B cell (primary cell): ENCODE results near the gene SDK2. TPM values are rescaled to one million over a fixed set of nuclear protein-coding genes. Genes with fewer than 3 reads are reported as not detected.

Experiments
- ATAC-seq: fragments of 200-7000 bp; cut with Tn5 transposase; one replicate; pipeline ENCODE4 v1.10.0; 2021; ENCODE audit warnings: low read depth, mild to moderate bottlenecking, moderate number of reproducible peaks, moderate library complexity
- CTCF ChIA-PET: fragments of 350-600 bp; sonication (Branson Sonifier 250); formaldehyde crosslinking; loops from one replicate; lab custom pipeline; 2021; ENCODE audit warnings: antibody characterized with exemption, inconsistent platforms; lab: Charles Lee
- POLR2A ChIA-PET: fragments of 350-600 bp; sonication (Branson Sonifier 250); formaldehyde crosslinking; loops from one replicate; lab custom pipeline; 2021; ENCODE audit warnings: antibody characterized with exemption; lab: Charles Lee
- DNase-seq: peaks from one replicate; pipeline ENCODE4 v3.0.0; 2013
- H2AFZ ChIP-seq: 2 replicates; pipeline ENCODE4 v1.6.1; 2012; ENCODE audit warnings: mild to moderate bottlenecking, low read depth, low read length; ENCODE audit not compliant: insufficient read depth, poor library complexity, severe bottlenecking
- H3K27ac ChIP-seq, 2 donors: 1 replicate in 1 of 2; 2 replicates in 1 of 2; pipeline ENCODE4 v1.5.1; 2012 to 2013; ENCODE audit warnings: low read length in 2 of 2, mild to moderate bottlenecking in 2 of 2, moderate library complexity in 1 of 2
- H3K27me3 ChIP-seq, 4 experiments: fragments of 200-600 bp in 1 of 4; sonication (generic) in 1 of 4; replicated peaks in 1 of 4; 1 replicate in 2 of 4; 2 replicates in 2 of 4; pipeline versions ENCODE4 v1.6.1 to v1.7.0; 2013 to 2016; ENCODE audit warnings: low read length in 3 of 4, mild to moderate bottlenecking in 2 of 4, mixed read lengths in 1 of 4, moderate library complexity in 1 of 4; ENCODE audit not compliant: insufficient read depth in 4 of 4, control insufficient read depth in 3 of 4; ENCODE audit errors: control extremely low read depth in 1 of 4
- H3K36me3 ChIP-seq, 2 experiments: replicated peaks in 1 of 2; 1 replicate in 1 of 2; 2 replicates in 1 of 2; pipeline versions ENCODE4 v1.6.1 to v1.7.1; 2013; ENCODE audit warnings: low read length in 1 of 2; ENCODE audit not compliant: insufficient read depth in 2 of 2, control insufficient read depth in 1 of 2; ENCODE audit errors: control extremely low read depth in 1 of 2, extremely low read depth in 1 of 2
- H3K4me1 ChIP-seq, 2 donors: fragments of 200-600 bp in 1 of 2; sonication (generic) in 1 of 2; 1 replicate in 1 of 2; 2 replicates in 1 of 2; pipeline versions ENCODE4 v1.5.1 to v1.6.1; 2013 to 2017; ENCODE audit warnings: low read length in 2 of 2; ENCODE audit not compliant: control insufficient read depth in 2 of 2, insufficient read depth in 2 of 2
- H3K4me2 ChIP-seq: replicated peaks from 2 replicates; pipeline ENCODE3; 2012; ENCODE audit warnings: mild to moderate bottlenecking, low read depth, low read length; ENCODE audit not compliant: poor library complexity, severe bottlenecking
- H3K4me3 ChIP-seq, 5 experiments: fragments of 200-600 bp in 1 of 5; sonication (generic) in 1 of 5; 1 replicate in 3 of 5; 2 replicates in 2 of 5; pipeline versions ENCODE4 v1.5.1 to v1.7.0; 2011 to 2016; ENCODE audit warnings: low read length in 4 of 5, mild to moderate bottlenecking in 4 of 5, low read depth in 2 of 5, control low read depth in 1 of 5, moderate library complexity in 1 of 5; ENCODE audit not compliant: insufficient read depth in 1 of 5; ENCODE audit errors: control extremely low read depth in 1 of 5, extremely low read depth in 1 of 5
- H3K79me2 ChIP-seq: fragments of 200-600 bp; sonication (generic); one replicate; pipeline ENCODE4 v1.6.0; 2016; ENCODE audit warnings: low read length; ENCODE audit not compliant: control insufficient read depth, insufficient read depth
- H3K9ac ChIP-seq: fragments of 200-600 bp; sonication (generic); 2 replicates; pipeline ENCODE4 v1.6.1; 2017; ENCODE audit warnings: mild to moderate bottlenecking, low read length, moderate library complexity
- H3K9me3 ChIP-seq, 3 donors: one replicate each; pipeline versions ENCODE4 v1.6.1 to v1.7.1; 2013; ENCODE audit warnings: low read length in 2 of 3; ENCODE audit not compliant: control insufficient read depth in 2 of 3, insufficient read depth in 1 of 3; ENCODE audit errors: control extremely low read depth in 1 of 3
- H4K20me1 ChIP-seq: 2 replicates; pipeline ENCODE4 v1.6.0; 2012; ENCODE audit warnings: mild to moderate bottlenecking, low read length; ENCODE audit not compliant: insufficient read depth, control insufficient read depth, poor library complexity, severe bottlenecking
- H3K27ac Mint-ChIP-seq: one replicate; pipeline ENCODE4 v1.8.0; 2021; ENCODE audit warnings: mixed read lengths
- H3K27me3 Mint-ChIP-seq: one replicate; pipeline ENCODE4 v1.8.0; 2021; ENCODE audit warnings: mixed read lengths
- H3K4me1 Mint-ChIP-seq: one replicate; pipeline ENCODE4 v1.8.0; 2021; ENCODE audit warnings: mixed read lengths
- H3K4me3 Mint-ChIP-seq: one replicate; pipeline ENCODE4 v1.8.0; 2021; ENCODE audit warnings: mixed read lengths
- H3K9me3 Mint-ChIP-seq: one replicate; pipeline ENCODE4 v1.8.0; 2022; ENCODE audit warnings: mixed read lengths; ENCODE audit not compliant: insufficient read depth
- CTCF ChIP-seq: fragments of 200-600 bp; IDR thresholded peaks from one replicate; pipeline ENCODE4 v1.8.0; 2022; ENCODE audit warnings: antibody characterized with exemption, mild to moderate bottlenecking
- EZH2 ChIP-seq: IDR thresholded peaks from 2 replicates; pipeline ENCODE4 v1.6.1; 2012; ENCODE audit warnings: borderline replicate concordance, low read depth, mild to moderate bottlenecking, moderate library complexity, low read length; ENCODE audit not compliant: insufficient read depth, poor library complexity, severe bottlenecking
- WGBS: methylation state at CpG from one replicate; pipeline ENCODE4 v1.1.5; 2013; ENCODE audit warnings: missing lambda C conversion rate; ENCODE audit not compliant: insufficient coverage; 5-methylcytosine and 5-hydroxymethylcytosine counted together
- intact Hi-C: fragments of 100-400 bp; cut with micrococcal nuclease; formaldehyde crosslinking; loops from one replicate; pipeline ENCODE4 v1.10.0; 2022
- polyA plus RNA-seq: library from polyadenylated mRNA; depleted of rRNA; stranded (reverse); fragments of >200 nt; gene quantifications from 2 replicates; pipeline ENCODE4 v1.2.3, GENCODE V29; 2012
- total RNA-seq, 2 donors: library from RNA; stranded (reverse); fragments of 120-200 nt in 1 of 2; gene quantifications; 1 replicate in 1 of 2; 2 replicates in 1 of 2; pipeline versions ENCODE4 v1.2.3 to v1.2.4, GENCODE V29; 2013 to 2022

Gene SDK2
- total and polyA plus RNA-seq, 2 donors (not counting 1 experiment from before 2014, with no cell fraction given), result 3.2 to 13.0 TPM

DNA sequence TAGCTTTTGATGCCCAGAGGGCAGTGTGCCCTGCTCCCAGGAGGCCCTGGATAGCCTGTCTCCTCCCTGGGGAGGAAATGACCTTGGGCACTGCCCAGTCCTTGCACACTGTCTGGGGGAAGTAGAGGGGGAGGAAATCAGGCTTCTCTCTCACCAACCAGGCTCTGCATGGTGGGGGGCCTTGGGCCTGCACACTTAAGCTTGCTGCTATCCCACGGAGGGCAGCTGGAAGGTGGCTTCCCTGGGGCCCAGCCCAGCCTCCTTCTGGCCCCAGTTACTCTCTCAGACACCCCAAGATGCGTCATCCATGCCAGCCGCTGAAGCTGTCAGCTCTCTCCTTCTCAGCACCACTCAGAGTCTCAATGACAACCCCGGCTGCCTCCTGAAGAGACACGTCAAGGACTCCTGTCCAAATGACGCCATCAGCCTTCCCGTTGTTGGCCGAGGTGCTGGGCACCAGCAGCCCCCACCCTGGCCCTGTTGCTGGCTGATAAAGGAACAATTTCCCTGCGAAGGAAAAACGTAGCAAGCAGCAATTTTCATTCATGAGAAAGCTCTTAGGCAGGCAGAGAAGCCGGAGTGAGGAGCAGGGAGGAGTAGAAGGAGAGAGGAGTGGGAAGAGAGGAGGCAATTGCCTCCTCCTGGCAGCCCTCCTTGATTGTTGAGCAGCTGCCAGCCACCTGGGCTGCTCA lies 95.5 kb downstream of the SDK2 start:
- Mint-ChIP-seq H3K4me3 (no peak overlapping the region), H3K27me3 (no peaks in the 10 kb centered on the region), H3K9me3 (no peaks in the 10 kb centered on the region), H3K27ac (peak overlapping the region; percentile 41), H3K4me1 (peaks cover 51% of the 10 kb centered on the region)
- Histone ChIP-seq H3K79me2 (peaks cover 55% of the 10 kb centered on the region), H3K4me3 (no peak overlapping the region), H3K9me3 (no peaks in the 10 kb centered on the region), H3K4me2 (no peak overlapping the region), H3K36me3 (no peaks in the 10 kb centered on the region), H3K4me1 (peaks cover 18 to 40% of the 10 kb centered on the region in 2 donors), H3K27me3 (no peaks in the 10 kb centered on the region), H4K20me1 (peaks cover 10% of the 10 kb centered on the region), H2AFZ (no peak overlapping the region), H3K27ac (no peak overlapping the region), H3K9ac (no peak overlapping the region)
- POLR2A ChIA-PET, result no interaction called here
- no peak for ATAC-seq
- CTCF ChIA-PET, result interaction anchor here (1.2 to 1.4 kb wide), 2 partner anchors 39 to 98 kb away, joined by 3 to 4 read pairs; no protein-coding TSS in a partner anchor
- intact Hi-C loops, result loop anchor here (5.0 kb wide), 1 partner anchor 94 kb away; the partner anchor contains the start of gene SDK2
- WGBS, result 75% methylated on average over 11 of the region's 11 CpGs
- TF ChIP-seq EZH2 (no peak), CTCF (no peak)
- no peak for DNase-seq

GRCh38 chr17:73547790-73548189 lies 96.5 kb downstream of the SDK2 start:
- Histone ChIP-seq H2AFZ (no peak overlapping the region), H3K27me3 (no peaks in the 10 kb centered on the region), H3K36me3 (no peaks in the 10 kb centered on the region), H3K4me2 (no peak overlapping the region), H3K79me2 (peaks cover 55% of the 10 kb centered on the region), H3K4me1 (peaks cover 18 to 39% of the 10 kb centered on the region in 2 donors), H3K27ac (no peak overlapping the region), H3K9ac (no peak overlapping the region), H3K9me3 (no peaks in the 10 kb centered on the region), H4K20me1 (peaks cover 11% of the 10 kb centered on the region), H3K4me3 (no peak overlapping the region)
- H3K4me1 Mint-ChIP-seq, result peaks cover 47% of the 10 kb centered on the region
- WGBS, result 84% methylated on average over 5 of the region's 6 CpGs
- ATAC-seq, result no peak
- ChIA-PET POLR2A (no interaction called here), CTCF (no interaction called here)
- H3K27me3 Mint-ChIP-seq, result no peaks in the 10 kb centered on the region
- no peak for DNase-seq
- H3K4me3 Mint-ChIP-seq, result no peak overlapping the region
- intact Hi-C loops, result loop anchor here (1.0 to 5.0 kb wide), 2 partner anchors 44 to 95 kb away; partner anchors contain the start of gene SDK2
- H3K9me3 Mint-ChIP-seq, result no peaks in the 10 kb centered on the region
- TF ChIP-seq CTCF, result no peak
- TF ChIP-seq EZH2, result no peak
- no peak overlapping the region for H3K27ac Mint-ChIP-seq
